ENCODE results near the gene TRIM14.

DNA sequence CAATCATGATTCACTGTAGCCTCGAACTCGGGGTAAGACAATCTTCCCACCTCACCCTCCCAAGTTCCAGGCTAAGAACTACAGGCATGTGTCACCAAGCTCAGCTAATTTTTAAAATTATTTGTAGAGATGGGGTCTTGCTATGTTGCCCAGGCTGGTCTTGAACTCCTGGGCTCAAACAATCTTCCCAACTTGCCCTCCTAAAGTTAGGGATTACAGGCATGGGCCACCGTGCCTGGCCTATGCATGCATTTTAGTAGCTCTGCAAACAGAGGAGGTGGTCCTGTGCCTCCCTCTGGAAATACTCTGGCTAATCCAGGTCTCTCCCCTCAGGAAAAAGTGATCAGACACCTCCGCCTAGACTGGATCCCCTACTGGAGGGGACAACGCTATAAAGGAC is 21.5 kb upstream of the TRIM14 start:
- TF ChIP-seq CTCF (IDR thresholded peaks at IDR 0.05) (no peak), EZH2 (IDR thresholded peaks at IDR 0.05; ENCODE audit: borderline replicate concordance, insufficient read depth, low read depth, low read length, poor library complexity, severe bottlenecking) (no peak)

Data from B cell (primary cell).